ENCODE measurements around the gene IL36A. TPM values are rescaled to one million over a fixed set of nuclear protein-coding genes. Genes with fewer than 3 reads are reported as not detected.
A peak's percentile ranks its signal among the peaks of the same experiment; 100 is the strongest.

The IL36A gene
- total RNA-seq, 3 donors from 2014 or later = not detected

DNA sequence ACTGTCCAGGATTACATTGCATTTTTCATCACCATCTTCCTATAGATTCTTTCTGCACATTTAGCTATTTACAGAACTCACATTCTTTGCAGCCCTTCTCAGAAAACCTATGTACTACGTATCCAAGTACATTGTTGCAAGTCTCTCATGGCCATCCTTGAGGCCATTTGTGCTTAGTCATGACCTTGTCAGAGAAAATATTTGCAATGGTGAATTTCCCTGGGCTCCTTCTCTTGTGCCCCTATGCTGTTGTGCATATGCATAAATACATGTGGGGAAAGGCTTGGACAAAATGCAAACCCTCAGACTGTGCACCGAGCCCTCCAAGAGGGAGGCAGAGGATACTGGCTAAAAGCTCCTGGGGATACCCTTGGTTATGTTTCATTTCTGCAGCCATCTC lies 19.5 kb downstream of the IL36A start:
- Histone ChIP-seq H3K36me3 (ENCODE audit: low read depth) (no peaks in the 10 kb centered on the region), H3K9me3 (no peaks in the 10 kb centered on the region), H3K4me3 (no peak overlapping the region), H3K4me1 (ENCODE audit: low read depth) (no peaks in the 10 kb centered on the region)
- ATAC-seq (no peak), DNase-seq (no peak)
- intact Hi-C loops (cut with DNase I, micrococcal nuclease) = no loop called here
- TF ChIP-seq, protein P1, sequence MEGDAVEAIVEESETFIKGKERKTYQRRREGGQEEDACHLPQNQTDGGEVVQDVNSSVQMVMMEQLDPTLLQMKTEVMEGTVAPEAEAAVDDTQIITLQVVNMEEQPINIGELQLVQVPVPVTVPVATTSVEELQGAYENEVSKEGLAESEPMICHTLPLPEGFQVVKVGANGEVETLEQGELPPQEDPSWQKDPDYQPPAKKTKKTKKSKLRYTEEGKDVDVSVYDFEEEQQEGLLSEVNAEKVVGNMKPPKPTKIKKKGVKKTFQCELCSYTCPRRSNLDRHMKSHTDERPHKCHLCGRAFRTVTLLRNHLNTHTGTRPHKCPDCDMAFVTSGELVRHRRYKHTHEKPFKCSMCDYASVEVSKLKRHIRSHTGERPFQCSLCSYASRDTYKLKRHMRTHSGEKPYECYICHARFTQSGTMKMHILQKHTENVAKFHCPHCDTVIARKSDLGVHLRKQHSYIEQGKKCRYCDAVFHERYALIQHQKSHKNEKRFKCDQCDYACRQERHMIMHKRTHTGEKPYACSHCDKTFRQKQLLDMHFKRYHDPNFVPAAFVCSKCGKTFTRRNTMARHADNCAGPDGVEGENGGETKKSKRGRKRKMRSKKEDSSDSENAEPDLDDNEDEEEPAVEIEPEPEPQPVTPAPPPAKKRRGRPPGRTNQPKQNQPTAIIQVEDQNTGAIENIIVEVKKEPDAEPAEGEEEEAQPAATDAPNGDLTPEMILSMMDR (IDR thresholded peaks at IDR 0.05) = no peak

DNA sequence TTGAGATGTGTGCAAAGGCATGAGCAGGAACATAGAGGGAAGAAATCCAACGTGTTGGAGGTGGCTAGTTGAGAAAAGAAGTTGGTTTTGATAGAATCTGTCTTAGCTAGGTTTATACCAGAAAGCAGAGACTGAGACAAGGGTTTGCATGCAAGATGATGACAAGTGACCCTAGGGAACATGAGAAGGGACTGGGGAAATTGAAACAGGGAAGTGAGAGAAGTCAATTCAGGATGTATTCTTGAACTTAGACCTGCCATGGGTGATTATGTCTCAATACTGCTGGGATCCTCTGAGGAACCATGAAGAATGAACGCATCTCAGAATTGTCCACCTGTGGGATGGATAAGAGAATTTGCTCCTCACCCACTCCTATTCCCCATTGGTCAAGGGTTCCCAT lies 20.5 kb downstream of the IL36A start:
- Histone ChIP-seq H3K4me3 (no peak overlapping the region), H3K4me1 (ENCODE audit: low read depth) (no peaks in the 10 kb centered on the region), H3K9me3 (no peaks in the 10 kb centered on the region), H3K36me3 (ENCODE audit: low read depth) (no peaks in the 10 kb centered on the region)
- DNase-seq (no peak), ATAC-seq (no peak)
- TF ChIP-seq, protein P1 (IDR thresholded peaks at IDR 0.05) = no peak
- intact Hi-C loops (cut with DNase I, micrococcal nuclease) = no loop called here

GRCh38 chr2:113027691-113028090 lies 22.4 kb downstream of the IL36A start:
- no peak overlapping the region for H3K4me3 ChIP-seq
- intact Hi-C loops (cut with DNase I, micrococcal nuclease) = no loop called here
- H3K9me3 ChIP-seq = no peaks in the 10 kb centered on the region
- DNase-seq (no peak), ATAC-seq (no peak)
- H3K4me1 ChIP-seq (ENCODE audit: low read depth) = no peaks in the 10 kb centered on the region
- TF ChIP-seq, protein P1 (IDR thresholded peaks at IDR 0.05) = no peak
- H3K36me3 ChIP-seq (ENCODE audit: low read depth) = no peaks in the 10 kb centered on the region

GRCh38 chr2:113028112-113028511 lies 22.9 kb downstream of the IL36A start:
- ATAC-seq (no peak), DNase-seq (no peak)
- TF ChIP-seq, protein P1 (IDR thresholded peaks at IDR 0.05) = no peak
- Histone ChIP-seq H3K36me3 (ENCODE audit: low read depth) (no peaks in the 10 kb centered on the region), H3K4me1 (ENCODE audit: low read depth) (no peaks in the 10 kb centered on the region), H3K9me3 (no peaks in the 10 kb centered on the region), H3K4me3 (no peak overlapping the region)
- intact Hi-C loops (cut with DNase I, micrococcal nuclease) = no loop called here

GRCh38 chr2:113032737-113033136 lies 27.5 kb downstream of the IL36A start:
- Histone ChIP-seq H3K36me3 (ENCODE audit: low read depth) (no peaks in the 10 kb centered on the region), H3K4me1 (ENCODE audit: low read depth) (no peaks in the 10 kb centered on the region), H3K9me3 (no peaks in the 10 kb centered on the region), H3K4me3 (no peak overlapping the region)
- intact Hi-C loops (cut with DNase I, micrococcal nuclease) = no loop called here
- DNase-seq (no peak), ATAC-seq (peak; percentile 50)
- TF ChIP-seq, protein P1 (IDR thresholded peaks at IDR 0.05) = no peak

DNA sequence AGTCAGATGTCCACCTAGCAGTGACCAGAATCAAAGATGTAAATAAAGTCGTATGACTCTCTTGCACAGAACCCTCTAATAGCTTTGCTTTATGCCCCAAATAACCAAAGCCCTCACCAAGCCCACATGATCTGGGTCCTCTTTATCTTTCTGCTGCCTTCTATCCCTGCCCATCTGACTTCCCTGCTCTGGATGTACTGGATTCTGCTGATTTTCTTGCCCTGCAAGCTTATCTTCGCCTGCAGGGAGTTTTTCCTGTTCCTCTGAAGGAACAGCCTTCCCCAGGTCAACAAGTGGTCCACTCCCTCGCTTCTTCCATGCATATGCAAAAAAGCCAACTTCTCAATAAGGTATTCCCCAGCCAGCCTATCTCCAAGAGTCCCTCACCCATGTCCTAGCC lies 28.8 kb downstream of the IL36A start:
- TF ChIP-seq, protein P1 (IDR thresholded peaks at IDR 0.05) = no peak
- no peak for ATAC-seq
- intact Hi-C loops (cut with DNase I, micrococcal nuclease) = no loop called here

More for the DNA sequence above, 28.8 kb downstream of the IL36A start:
- Histone ChIP-seq H3K9me3 (no peaks in the 10 kb centered on the region), H3K4me3 (no peak overlapping the region), H3K36me3 (ENCODE audit: low read depth) (no peaks in the 10 kb centered on the region), H3K4me1 (ENCODE audit: low read depth) (no peaks in the 10 kb centered on the region)
- DNase-seq = no peak
